Raji (cell line): ENCODE measurements around the gene DAGLA.

ENCODE experiments used
- POLR2A ChIP-seq: IDR thresholded peaks from 2 replicates; pipeline ENCODE4 v1.6.1; 2011; ENCODE audit warnings: low read depth, low read length, control low read depth; ENCODE audit not compliant: insufficient read depth

Gene DAGLA

DNA sequence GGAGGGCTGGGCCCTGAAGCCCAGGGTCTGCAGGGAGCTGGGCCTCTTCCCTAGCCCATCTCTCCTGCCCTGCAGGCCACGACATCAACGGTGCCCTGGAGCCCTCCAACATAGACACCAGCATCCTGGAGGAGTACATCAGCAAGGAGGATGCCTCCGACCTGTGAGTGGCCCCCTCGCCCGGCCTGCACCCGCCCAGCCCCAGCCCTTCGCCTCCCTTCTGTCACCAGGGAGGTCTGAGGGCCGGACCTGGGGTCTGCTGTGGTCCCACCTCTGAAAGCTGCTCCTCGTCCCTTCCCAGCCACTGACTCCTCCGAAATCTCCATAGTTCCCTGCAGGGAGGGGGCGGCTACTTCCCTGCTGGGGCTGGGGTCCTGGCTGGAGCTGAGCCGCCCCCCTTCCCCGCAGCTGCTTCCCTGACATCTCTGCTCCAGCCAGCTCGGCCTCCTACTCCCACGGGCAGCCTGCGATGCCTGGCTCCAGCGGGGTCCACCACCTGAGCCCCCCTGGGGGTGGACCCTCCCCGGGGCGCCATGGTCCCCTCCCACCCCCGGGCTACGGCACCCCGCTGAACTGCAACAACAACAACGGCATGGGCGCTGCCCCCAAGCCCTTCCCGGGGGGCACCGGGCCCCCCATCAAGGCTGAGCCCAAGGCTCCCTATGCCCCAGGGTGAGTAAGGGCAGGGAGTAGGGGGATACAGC, 85.5 kb downstream of the DAGLA start:
- TF ChIP-seq POLR2A, result no peak

DNA sequence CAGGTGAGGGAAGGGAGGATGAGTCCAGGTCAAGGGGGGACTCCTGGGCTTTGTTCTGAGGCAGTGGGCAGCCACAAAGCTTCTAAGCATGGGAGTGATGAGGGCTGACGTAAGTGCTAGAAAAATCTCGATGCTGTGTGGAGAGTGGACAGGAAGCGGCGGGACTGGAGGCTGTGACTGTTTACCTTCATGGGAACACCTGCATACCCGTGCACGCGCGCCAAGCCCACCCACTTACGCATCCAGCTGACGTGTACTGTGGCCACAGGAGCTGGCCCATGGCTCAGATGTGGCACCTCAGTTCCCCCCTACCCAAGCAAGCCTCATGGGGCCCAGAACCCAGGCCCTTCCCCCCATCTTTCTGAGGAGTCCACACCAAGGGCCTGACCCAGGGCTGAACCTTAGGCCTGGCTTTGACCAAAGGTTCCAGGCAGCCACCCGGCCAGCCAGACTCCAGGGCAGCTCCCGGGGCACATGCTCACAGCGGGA, 86.2 kb downstream of the DAGLA start:
- TF ChIP-seq POLR2A, result no peak

DNA sequence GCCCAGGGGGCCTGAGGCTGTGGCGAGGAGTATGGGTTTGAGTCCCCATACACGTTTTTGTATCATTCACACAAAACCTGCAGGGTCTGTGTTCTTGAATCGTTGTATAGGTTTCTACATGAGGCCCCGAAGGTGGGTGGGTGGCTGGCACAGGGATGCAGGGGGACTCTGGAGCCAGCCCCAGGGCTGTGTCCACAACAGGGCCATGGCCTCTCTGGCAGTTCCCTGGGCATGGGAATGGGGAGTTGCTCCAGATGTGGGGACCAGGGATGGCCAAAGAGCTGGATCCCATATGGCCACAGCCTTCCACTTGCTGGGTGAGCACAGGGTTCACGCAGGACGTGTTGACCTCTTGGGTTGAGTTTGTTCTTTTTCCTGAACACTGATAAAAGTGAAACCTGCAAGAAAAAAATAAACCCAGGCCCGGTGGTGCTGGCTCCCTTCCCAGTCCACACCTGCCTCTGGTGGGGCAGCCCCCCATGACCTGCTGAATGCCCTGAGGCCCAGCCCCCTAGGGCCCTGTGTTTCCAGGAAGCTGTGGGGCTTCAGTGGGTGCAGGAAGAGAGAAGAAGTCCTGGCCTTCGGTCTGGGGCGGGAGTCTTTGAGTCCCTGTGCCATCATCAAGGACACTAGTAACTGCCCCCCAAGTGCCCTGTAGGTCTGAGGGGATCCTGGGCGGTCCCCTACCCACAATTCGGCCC, 88.3 kb downstream of the DAGLA start:
- TF ChIP-seq POLR2A, result no peak

DNA sequence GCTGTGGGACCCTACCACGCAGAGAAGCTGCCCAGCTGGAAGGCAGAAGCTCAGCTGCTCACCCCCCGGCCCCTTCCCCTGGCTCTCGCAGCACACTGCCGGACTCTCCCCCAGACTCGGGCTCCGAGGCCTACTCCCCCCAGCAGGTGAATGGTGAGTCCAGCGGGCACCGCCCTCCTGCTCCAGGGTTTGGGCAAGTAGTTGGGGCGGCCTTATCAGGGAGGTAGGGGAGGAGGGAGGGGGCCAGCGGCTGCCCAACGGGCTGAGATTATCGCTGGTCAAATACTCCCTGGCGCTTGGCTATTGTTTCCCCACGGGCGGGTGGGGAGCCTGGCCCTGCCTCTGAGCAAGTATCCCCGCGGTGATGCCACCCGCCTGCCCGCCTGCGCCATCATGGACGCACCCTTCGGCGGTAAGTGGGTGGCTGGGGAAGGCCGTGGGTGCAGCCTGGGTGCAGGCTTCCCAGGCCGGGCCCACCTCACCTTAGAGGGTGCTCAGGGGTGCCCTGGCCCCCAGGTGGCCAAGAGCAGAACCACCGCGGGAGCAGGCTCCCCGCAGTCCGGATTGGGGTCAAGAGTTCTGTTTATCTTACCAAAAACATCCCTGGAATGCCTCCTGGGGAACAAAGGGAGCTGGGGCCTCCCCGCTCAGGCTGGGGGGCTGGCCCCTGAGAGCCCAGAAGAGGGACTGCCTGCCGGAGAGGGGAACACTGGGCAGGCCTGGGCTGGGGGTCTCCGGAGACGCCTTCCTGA, 89.2 kb downstream of the DAGLA start:
- TF ChIP-seq POLR2A, result no peak

DNA sequence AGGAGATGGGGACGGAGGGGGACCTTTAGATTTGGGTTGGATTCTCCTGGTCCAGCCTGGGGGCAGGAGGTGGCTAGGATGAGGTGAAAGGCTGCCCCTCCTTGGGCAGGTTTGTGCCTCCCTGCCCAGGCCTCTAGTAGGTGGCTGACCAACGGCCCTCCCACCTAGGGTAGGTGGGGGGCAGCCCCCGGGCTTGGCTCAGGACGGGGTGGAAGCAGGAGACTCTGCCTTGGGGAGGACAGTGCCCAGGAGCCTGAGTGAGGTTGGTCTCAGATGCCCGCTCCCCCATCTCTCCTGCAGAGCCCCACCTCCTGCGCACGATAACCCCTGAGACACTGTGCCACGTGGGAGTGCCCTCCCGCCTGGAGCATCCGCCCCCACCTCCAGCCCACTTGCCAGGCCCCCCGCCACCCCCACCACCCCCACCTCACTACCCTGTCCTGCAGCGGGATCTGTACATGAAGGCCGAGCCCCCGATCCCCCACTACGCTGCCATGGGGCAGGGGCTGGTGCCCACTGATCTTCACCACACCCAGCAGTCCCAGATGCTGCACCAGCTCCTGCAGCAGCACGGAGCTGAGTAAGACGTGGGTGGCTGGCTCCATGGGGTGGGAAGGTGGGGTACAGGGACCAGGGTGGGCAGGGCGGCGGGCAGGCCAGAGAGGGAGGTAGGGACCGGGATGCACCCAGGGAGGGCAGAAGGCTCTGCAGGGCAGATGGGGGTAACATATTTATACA, 89.9 kb downstream of the DAGLA start:
- TF ChIP-seq POLR2A, result no peak

DNA sequence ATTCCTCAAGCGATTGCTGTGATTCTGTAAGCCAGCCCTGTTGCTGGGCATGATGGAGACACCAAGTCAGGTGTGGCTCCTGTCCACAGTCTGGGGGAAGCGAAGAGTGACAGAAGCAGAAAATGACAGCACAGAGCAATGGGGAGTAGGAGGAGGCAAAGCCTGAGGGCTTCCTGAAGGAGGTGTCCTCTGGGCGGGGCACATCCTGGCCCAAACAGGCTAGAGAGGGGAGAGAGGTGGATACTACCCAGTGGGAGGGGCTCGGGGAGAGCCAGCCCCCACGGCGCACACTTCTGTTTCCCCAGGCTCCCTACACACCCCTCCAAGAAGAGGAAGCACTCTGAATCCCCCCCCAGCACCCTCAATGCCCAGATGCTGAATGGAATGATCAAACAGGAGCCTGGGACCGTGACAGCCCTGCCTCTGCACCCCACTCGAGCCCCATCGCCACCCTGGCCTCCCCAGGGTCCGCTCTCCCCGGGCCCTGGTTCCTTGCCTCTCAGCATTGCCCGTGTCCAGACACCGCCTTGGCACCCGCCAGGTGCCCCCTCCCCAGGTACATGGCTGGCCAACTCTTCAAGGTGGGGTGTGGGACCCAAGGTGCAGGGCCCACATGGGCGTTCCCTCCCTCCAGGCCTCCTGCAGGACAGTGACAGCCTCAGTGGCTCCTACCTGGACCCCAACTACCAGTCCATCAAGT, 91.2 kb downstream of the DAGLA start:
- no peak for TF ChIP-seq POLR2A

DNA sequence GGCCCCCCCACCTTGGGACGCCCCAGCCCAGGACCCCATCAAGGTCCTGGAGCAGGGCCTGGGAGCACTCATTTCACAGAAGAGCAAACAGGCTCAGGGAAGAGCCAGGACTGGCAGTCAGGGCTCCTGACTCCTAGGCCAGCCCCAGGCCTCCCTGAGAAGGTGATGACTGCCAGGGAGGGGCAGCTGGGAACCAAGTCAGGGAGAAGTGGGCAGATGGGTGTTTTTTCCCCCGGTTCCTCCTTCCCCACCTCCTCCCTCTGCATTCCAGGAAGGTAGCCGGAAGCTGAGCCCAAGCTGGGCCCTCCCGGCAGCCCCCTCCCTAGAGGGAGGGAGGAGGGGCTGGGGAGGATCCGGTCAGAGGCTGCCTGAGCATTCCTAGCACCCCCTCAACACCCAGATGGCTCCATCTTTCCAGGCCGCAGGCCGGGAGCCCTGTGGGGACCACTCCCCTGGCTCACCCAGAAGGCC, 91.8 kb downstream of the DAGLA start:
- no peak for TF ChIP-seq POLR2A

DNA sequence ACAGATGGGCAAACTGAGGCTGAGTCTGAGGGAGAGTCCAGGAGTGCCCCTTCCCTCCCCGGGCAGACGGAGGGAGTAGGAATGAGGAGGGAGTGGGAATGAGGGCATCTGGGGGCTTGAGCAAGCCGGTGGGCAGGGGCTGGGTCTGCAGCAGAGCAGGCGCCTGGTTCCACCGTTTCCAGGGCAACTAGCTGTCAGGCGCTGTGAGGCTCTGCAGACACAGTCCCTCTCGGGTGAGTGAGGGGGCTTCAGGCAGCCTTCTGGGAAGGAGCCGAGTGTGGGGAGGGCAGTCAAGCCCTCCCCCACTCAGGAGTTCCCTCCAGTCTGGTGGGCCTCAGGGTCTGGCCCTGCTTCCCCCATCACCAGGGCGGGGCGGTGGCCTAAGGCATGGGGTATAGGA, 93.2 kb downstream of the DAGLA start:
- TF ChIP-seq POLR2A, result no peak

DNA sequence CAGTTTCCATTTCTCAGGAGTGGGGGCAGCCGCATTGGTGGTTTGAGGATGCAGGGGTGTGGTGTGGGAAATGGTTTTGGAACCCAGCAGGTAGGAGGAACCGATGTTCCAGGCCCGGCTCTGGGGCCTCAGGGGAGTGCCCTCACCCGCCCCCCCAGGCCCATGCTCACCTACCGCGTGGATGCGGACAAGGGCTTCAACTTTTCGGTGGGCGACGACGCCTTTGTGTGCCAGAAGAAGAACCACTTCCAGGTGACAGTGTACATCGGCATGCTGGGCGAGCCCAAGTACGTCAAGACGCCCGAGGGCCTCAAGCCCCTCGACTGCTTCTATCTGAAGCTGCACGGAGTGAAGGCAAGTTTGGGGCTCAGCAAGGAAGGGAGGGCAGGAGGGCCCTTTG, 93.6 kb downstream of the DAGLA start:
- no peak for TF ChIP-seq POLR2A

DNA sequence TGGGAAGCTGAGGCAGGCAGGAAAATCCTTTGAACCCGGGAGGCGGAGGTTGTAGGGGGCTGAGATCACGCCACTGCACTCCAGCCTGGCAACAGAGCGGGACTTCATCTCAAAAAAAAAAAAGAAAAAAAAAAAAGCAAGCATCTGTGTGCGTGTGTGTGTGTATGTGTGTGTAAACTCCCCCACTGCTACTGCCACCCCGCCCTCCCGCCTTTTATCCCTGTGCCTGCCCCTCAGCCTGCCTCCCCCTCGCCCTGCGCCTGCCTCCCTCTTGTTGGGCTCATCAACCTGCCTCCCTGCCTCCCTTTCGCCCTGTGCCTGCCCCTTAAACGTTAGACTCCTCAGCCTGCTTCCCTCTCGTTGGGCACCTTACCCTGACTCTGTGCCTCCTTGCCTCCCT, 94.2 kb downstream of the DAGLA start:
- TF ChIP-seq POLR2A, result no peak

DNA sequence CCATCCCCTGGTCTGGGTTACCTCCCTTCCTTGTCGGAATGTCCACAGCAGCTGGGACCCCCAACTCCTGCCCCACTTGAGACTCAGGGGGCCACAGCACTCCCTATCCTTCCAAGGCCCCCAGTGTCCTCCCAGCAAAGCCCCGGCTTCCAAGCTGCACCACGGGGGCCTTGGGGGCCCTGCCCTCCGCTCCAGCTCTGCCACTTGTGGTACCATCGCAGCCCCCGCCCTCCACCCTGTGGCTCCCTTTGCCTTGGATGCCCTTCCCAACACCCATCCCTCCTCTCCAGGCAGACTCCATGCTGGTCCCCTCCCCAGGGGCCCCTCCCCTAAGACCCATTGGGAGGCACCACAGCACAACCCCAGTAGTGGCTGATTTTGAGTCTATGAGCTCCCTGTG, 94.9 kb downstream of the DAGLA start:
- no peak for TF ChIP-seq POLR2A

DNA sequence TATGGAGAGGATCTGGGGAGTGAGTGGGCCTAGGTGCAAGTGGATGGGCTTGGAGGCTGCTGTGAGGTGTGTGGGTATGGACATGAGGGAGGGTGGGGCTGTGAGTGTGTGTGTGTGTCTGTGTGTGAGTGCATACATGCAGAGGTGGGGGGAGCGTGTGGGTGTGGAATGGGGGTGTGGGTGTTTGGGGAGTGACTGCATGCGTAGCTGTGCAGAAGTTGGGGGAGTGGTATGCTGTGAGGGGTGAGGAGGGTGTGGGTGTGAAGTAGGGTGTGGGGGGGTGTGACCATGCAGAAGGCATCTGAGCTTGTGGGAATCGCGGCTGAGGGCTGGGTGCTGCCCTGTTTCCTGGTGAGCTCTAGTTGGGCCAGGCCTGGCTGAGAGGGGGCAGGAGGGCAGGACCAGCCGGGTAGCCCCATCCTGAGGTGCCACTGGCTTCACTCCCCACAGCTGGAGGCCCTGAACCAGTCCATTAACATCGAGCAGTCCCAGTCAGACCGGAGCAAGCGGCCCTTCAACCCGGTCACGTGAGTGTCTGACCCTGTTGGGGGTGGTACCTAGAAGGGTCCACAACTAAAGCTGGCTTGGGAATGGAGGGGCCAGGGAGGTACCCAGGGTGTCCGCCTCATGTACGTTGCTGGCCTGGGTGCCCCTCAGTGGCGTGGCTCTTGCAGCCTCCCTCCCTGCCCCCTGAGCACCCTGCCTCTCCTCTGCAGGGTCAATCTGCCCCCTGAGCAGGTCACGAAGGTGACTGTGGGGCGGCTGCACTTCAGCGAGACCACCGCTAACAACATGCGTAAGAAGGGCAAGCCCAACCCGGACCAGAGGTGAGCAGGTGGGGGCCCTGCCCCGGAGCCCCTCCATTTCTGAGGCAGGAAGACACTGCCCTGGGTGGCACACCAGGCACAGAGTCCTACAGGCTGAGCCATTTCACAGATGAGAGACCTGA, 95.7 kb downstream of the DAGLA start:
- TF ChIP-seq POLR2A, result no peak

DNA sequence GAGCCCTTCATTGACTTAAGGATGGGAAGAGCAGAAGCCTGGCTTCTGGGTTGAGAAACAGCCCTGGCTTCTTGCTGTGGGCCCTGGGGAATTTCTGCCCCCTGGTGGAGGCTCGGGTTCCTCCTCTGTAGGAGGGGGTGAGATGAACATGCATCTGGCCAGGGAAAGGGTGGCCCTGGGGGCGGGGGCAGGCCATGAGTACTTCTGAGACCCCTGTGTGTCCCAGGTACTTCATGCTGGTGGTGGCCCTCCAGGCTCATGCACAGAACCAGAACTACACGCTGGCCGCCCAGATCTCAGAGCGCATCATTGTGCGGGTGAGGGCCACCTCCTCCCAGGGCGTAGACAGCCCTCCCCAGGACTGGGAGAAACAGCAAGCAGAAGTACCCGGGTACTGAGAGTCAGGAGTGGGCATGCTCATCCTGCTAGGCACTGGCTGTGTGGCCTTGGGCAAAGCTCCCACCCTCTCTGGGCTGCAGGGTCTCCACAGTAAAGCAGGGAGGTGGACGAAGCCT, 96.4 kb downstream of the DAGLA start:
- no peak for TF ChIP-seq POLR2A
